GM18951 (cell line): ENCODE data around the gene SBK2.

Experiments used
- POLR2A ChIP-seq: IDR thresholded peaks from 4 replicates; pipeline ENCODE4 v1.6.1; 2011; ENCODE audit warnings: mild to moderate bottlenecking; ENCODE audit not compliant: insufficient read length, insufficient read depth; ENCODE audit errors: extremely low read depth
- in situ Hi-C: fragments of 300-500 bp; cut with MboI; formaldehyde crosslinking; loops from one replicate; pipeline ENCODE4 v1.12.0; 2022; ENCODE audit warnings: low sequenced_read_pairs, mixed read lengths, inconsistent platforms; ENCODE audit not compliant: unreplicated experiment

SBK2 gene

DNA sequence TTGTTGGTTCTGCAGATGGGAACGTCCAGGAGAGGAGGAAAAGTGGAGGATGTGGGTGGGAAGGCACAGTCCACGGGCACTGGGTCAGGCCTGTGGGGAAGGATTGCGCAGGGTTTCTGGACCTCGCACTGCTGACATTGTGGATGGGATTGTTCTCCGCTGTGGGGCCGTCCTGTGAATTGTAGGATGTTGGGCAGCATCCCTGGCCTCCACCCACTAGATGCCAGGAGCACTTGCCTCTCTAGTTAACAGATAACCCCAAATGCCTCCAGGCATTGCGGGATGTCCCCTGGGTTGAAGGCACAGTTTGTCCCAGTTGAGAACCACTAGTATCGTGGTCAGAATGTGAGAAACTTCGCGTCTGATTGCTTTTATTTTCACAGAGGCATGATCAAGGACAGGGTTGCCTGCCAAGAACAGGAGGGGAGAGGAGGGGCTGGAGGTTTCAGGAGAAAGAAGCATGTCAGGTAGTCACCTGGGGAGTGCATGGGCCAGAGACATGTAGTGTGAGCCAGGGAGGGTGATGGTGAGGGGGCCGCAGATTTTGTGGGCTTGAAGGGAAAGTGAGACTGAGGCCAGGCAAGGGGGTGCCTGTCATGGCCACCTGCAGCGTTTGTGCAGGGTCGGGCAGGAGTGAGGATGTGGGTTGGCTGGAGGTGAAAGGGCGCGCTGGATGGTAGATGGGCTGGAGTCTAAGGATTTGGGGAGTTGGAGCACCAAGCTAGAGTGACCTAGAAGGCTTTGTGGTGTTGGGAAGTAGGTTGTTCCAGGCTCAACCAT lies 57.3 kb downstream of the SBK2 start:
- no peak for TF ChIP-seq POLR2A

DNA sequence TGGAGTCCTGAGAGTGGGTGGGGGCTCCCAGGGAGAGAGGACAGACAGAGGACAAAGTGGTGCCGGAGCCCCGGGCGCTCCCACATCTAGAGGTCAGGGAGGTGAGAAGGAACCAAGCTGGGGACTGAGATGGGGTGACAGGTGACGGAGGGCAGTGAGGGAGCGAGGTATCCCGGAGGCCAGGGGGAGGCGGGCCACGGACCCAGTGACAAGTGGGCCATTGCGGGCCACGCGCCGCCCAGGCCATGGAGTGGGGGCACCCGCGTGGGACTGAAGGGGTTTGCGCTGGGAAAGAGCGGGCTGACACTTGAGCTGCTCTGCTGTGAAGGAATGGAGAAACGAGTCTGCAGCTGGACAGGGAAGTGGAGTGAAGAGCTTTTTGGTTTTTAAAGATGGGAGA lies 57.9 kb downstream of the SBK2 start:
- no peak for TF ChIP-seq POLR2A
- in situ Hi-C loops, result no loop called here

More for the DNA sequence above, 57.3 kb downstream of the SBK2 start:
- in situ Hi-C loops, result no loop called here
